Transverse colon (tissue), 4 donors: Measurements from ENCODE around the gene GPANK1. TPM values are rescaled to one million over a fixed set of nuclear protein-coding genes. Genes with fewer than 3 reads are reported as not detected.
"Not testable (repeated sequence)": the region's sequence is repeated elsewhere in the genome, so short reads cannot be mapped to it uniquely, and the experiment has no call there.

Experiments used
- DNase-seq: peaks from one replicate; pipeline ENCODE4 v3.0.0-alpha.2; 2019
- H3K27ac ChIP-seq, 4 donors: fragments of 200-600 bp; sonication (generic); 2 replicates each; pipeline ENCODE4 v1.5.1; 2016 to 2018; ENCODE audit warnings: inconsistent platforms in 4 of 4
- H3K27me3 ChIP-seq: fragments of 200-600 bp; sonication (generic); 2 replicates; pipeline ENCODE4 v1.5.1; 2017; ENCODE audit warnings: inconsistent platforms
- H3K36me3 ChIP-seq, 4 donors: fragments of 200-600 bp; sonication (generic); 2 replicates each; pipeline ENCODE4 v1.5.1; 2017 to 2019; ENCODE audit warnings: inconsistent platforms in 4 of 4
- H3K4me1 ChIP-seq, 4 donors: fragments of 200-600 bp; sonication (generic); 2 replicates each; pipeline ENCODE4 v1.5.1; 2017 to 2020; ENCODE audit warnings: inconsistent platforms in 4 of 4
- H3K4me3 ChIP-seq, 4 donors: fragments of 200-600 bp; sonication (generic); 1 replicate in 1 of 4; 2 replicates in 3 of 4; pipeline versions ENCODE4 v1.5.1 to v1.6.1; 2017 to 2019; ENCODE audit warnings: inconsistent platforms in 4 of 4
- H3K9me3 ChIP-seq, 2 donors: fragments of 200-600 bp; sonication (generic); 2 replicates each; pipeline ENCODE4 v1.5.1; 2017 to 2019; ENCODE audit warnings: inconsistent platforms in 2 of 2
- CTCF ChIP-seq, 5 experiments: fragments of 200-600 bp in 3 of 5; fragments of 450-650 bp in 2 of 5; sonication (generic) in 3 of 5; IDR thresholded peaks; 1 replicate in 2 of 5; 2 replicates in 3 of 5; pipeline ENCODE4 v1.5.1; 2016 to 2017; ENCODE audit warnings: antibody characterized with exemption in 5 of 5, inconsistent platforms in 3 of 5, mild to moderate bottlenecking in 2 of 5, moderate library complexity in 1 of 5
- EP300 ChIP-seq: sonication (generic); formaldehyde crosslinking; IDR thresholded peaks from one replicate; pipeline ENCODE4 v1.6.1; 2017; ENCODE audit warnings: antibody characterized with exemption, low read depth
- POLR2A ChIP-seq: fragments of 450-650 bp; IDR thresholded peaks from one replicate; pipeline ENCODE4 v1.6.1; 2016; ENCODE audit warnings: antibody characterized with exemption, mild to moderate bottlenecking, moderate library complexity
- POLR2AphosphoS5 ChIP-seq, 3 donors: sonication (generic); formaldehyde crosslinking; IDR thresholded peaks; one replicate each; pipeline ENCODE4 v1.6.1; 2016; ENCODE audit warnings: antibody characterized with exemption in 3 of 3
- WGBS, 2 donors: methylation state at CpG; one replicate each; pipeline ENCODE4 v1.1.5; 2018; ENCODE audit warnings: low coverage in 1 of 2; 5-methylcytosine and 5-hydroxymethylcytosine counted together
- in situ Hi-C, 4 donors: fragments of 200-750 bp; cut with MboI; loops; one replicate each; pipeline versions ENCODE4 v1.15.0 to v1.15.1; 2017; ENCODE audit warnings: low sequenced_read_pairs in 3 of 4, low pct_ligation_motif_present in 1 of 4, low pct_unique_long_range_greater_than_20kb in 1 of 4
- intact Hi-C: fragments of 100-400 bp; cut with DNase I; formaldehyde crosslinking; loops from one replicate; pipeline ENCODE4 v1.15.1; 2023; ENCODE audit warnings: low total_unique reads
- total RNA-seq, 4 donors: library from RNA; depleted of rRNA; stranded (reverse); fragments of >200 nt; gene quantifications; one replicate each; pipeline ENCODE4 v1.1.0, GENCODE V29; 2016

Gene GPANK1
- total RNA-seq, 4 donors from 2014 or later = 2.4 to 32.9 (median 23.2) TPM

GRCh38 chr6:31711233-31711632 is 46.4 kb upstream of the GPANK1 start:
- no peaks in the 10 kb centered on the region for H3K27me3 ChIP-seq
- no peaks in the 10 kb centered on the region for H3K9me3 ChIP-seq
- in situ Hi-C loops (no loop called here), intact Hi-C loops (no loop called here)
- WGBS, 2 donors = 34% methylated on average over 8 of the region's 8 CpGs; no CpG with 5 or more reads in 1 of the 2 donors
- H3K4me3 ChIP-seq = no peak overlapping the region
- peak in 1 of 3 donors; percentile 43 for TF ChIP-seq POLR2AphosphoS5 (IDR thresholded peaks at IDR 0.05)
- no peak for TF ChIP-seq POLR2A
- H3K36me3 ChIP-seq = no peaks in the 10 kb centered on the region
- peak; percentile 53 for DNase-seq
- peak overlapping the region in 2 of 4 donors; percentile 19 to 21 for H3K27ac ChIP-seq
- H3K4me1 ChIP-seq = peaks cover 0 to 28% (median 15%) of the 10 kb centered on the region in 4 donors

GRCh38 chr6:31710523-31711219 is 45.9 kb upstream of the GPANK1 start:
- no peaks in the 10 kb centered on the region for H3K9me3 ChIP-seq
- H3K27ac ChIP-seq = peak overlapping the region in 2 of 4 donors; percentile 19 to 21
- no peaks in the 10 kb centered on the region for H3K36me3 ChIP-seq
- in situ Hi-C loops (no loop called here), intact Hi-C loops (no loop called here)
- H3K4me3 ChIP-seq = no peak overlapping the region
- no peaks in the 10 kb centered on the region for H3K27me3 ChIP-seq
- WGBS, 2 donors = 76 to 78% methylated on average over 1 to 5 of the region's 5 CpGs
- TF ChIP-seq CTCF (IDR thresholded peaks at IDR 0.05) (no peak), POLR2A (no peak), POLR2AphosphoS5 (IDR thresholded peaks at IDR 0.05) (no peak), EP300 (no peak)
- DNase-seq = no peak
- peaks cover 0 to 28% (median 15%) of the 10 kb centered on the region in 4 donors for H3K4me1 ChIP-seq

GRCh38 chr6:31709157-31709556 is 44.4 kb upstream of the GPANK1 start:
- intact Hi-C loops, in situ Hi-C loops, H3K36me3 ChIP-seq, H3K27ac ChIP-seq, H3K4me3 ChIP-seq, DNase-seq, H3K9me3 ChIP-seq, H3K27me3 ChIP-seq: not testable (repeated sequence)
- peaks cover 0 to 16% (median 12%) of the 10 kb centered on the region in 4 donors for H3K4me1 ChIP-seq
- 90 to 95% methylated on average over 7 to 11 of the region's 11 CpGs for WGBS, 2 donors

GRCh38 chr6:31708224-31708623 is 43.4 kb upstream of the GPANK1 start:
- Histone ChIP-seq H3K27ac (no peak overlapping the region), H3K4me3 (no peak overlapping the region), H3K36me3 (no peaks in the 10 kb centered on the region), H3K4me1 (peaks cover 0 to 15% (median 9%) of the 10 kb centered on the region in 4 donors), H3K27me3 (no peaks in the 10 kb centered on the region), H3K9me3 (no peaks in the 10 kb centered on the region)
- TF ChIP-seq POLR2A (no peak), POLR2AphosphoS5 (IDR thresholded peaks at IDR 0.05) (no peak), EP300 (no peak), CTCF (IDR thresholded peaks at IDR 0.05) (no peak)
- 94 to 100% methylated on average over 2 to 3 of the region's 3 CpGs for WGBS, 2 donors
- no peak for DNase-seq
- in situ Hi-C loops = no loop called here
- intact Hi-C loops = no loop called here

GRCh38 chr6:31707701-31708100 is 42.9 kb upstream of the GPANK1 start:
- peaks cover 0 to 15% (median 9%) of the 10 kb centered on the region in 4 donors for H3K4me1 ChIP-seq
- no peaks in the 10 kb centered on the region for H3K27me3 ChIP-seq
- no peak for DNase-seq
- WGBS, 2 donors = 86 to 100% methylated on average over 3 to 10 of the region's 10 CpGs
- in situ Hi-C loops = no loop called here
- TF ChIP-seq POLR2AphosphoS5 (IDR thresholded peaks at IDR 0.05) = no peak
- no peak for TF ChIP-seq EP300
- TF ChIP-seq CTCF (IDR thresholded peaks at IDR 0.05) = no peak
- TF ChIP-seq POLR2A = no peak
- no peak overlapping the region for H3K27ac ChIP-seq
- no peaks in the 10 kb centered on the region for H3K36me3 ChIP-seq
- no peak overlapping the region for H3K4me3 ChIP-seq
- intact Hi-C loops = no loop called here
- H3K9me3 ChIP-seq = no peaks in the 10 kb centered on the region
